T-helper 1 cell treated with Interleukin-12 subunit alpha and Interleukin-12 subunit beta and Interleukin-4 antibody, amounts not matched to agents 30 ng/mL and 1 ng/mL, for 36 hours (primary cell): ENCODE results near the gene HEYL. TPM values are rescaled to one million over a fixed set of nuclear protein-coding genes. Genes with fewer than 3 reads are reported as not detected.
"Not testable (repeated sequence)": the region's sequence is repeated elsewhere in the genome, so short reads cannot be mapped to it uniquely, and the experiment has no call there.

Experiments
- intact Hi-C: fragments of 100-400 bp; cut with micrococcal nuclease; formaldehyde crosslinking; loops from one replicate; pipeline ENCODE4 v1.15.1; 2024
- total RNA-seq: library from RNA; stranded (reverse); gene quantifications from 2 replicates; pipeline ENCODE4 v1.2.3, GENCODE V29; 2022

Gene HEYL
- total RNA-seq, 1 donor from 2014 or later, result not detected

DNA sequence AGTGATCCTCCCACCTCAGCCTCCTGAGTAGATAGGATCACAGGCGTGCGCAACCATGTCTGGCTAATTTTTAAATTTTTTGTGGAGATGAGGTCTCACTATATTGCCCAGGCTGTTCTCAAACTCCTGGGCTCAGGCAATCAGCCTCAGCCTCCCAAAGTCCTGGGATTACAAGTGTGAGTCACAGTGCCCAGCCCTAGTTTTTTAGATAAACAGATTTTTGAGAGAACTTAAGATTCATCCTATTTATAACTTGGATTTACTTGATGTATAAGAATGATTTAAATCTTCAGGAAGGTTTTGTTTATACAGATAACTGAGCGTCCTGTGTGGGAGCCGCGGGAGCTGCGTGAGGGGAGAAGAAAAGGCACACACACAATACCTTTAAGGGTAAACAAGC, 26.2 kb downstream of the HEYL start:
- intact Hi-C loops, result no loop called here

DNA sequence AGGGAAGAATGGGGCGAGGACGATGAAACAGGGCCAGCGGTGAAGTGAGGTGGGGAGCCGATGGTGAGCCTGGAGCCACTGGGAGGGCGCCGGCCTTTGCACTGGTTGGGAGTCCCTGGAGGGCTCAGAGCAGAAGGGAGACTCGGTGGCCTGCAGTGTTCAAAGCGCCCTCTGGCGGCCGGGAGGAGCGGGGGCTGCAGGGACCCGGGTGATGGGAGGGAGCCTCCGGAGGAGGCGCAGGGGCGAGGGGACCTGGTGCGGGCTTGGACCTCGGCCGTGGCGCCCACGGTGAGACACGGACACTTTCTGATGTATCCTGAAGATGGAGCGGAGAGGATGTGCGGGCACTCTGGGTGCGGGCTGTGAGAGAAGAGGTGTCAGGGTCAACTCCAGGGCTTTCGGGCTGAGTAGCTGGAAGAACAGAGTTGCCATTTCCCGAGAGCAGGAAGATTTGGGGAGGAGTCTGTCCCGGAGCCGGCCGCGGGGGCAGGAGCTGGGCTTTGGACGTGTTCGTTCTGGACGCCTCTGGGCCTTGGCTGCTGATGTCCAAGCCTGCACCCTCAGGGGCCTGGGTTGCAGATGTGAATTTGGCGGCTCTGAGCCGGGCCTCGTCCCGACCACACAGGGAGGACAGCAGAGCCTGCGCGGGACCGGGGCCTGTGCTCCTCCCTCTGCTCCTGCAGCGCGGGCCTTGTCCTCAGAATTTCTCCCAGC, 29.7 kb downstream of the HEYL start:
- intact Hi-C loops, result loop anchor here (5.0 kb wide), 1 partner anchor 507 kb away; no protein-coding TSS in a partner anchor

DNA sequence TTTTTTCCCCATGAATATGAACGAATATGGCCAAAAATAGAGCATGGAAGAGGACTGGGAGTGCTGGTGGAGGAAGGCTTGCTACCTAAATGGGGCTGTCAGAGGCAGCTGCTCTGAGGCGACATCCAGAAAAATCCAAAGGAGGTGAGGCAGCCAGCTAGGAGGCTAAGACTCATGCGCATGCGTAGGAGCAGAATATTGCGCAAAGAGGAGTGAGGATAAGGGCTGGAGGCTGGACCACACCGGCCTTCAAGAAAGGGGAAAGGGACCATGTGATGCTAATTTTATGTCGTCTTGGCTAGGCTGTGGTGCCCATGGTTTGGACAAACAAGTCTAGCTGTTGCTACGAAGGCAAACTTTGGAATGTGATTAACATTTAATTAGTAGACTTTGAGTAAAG, 30.5 kb downstream of the HEYL start:
- intact Hi-C loops, result loop anchor here (5.0 kb wide), 1 partner anchor 507 kb away; no protein-coding TSS in a partner anchor

DNA sequence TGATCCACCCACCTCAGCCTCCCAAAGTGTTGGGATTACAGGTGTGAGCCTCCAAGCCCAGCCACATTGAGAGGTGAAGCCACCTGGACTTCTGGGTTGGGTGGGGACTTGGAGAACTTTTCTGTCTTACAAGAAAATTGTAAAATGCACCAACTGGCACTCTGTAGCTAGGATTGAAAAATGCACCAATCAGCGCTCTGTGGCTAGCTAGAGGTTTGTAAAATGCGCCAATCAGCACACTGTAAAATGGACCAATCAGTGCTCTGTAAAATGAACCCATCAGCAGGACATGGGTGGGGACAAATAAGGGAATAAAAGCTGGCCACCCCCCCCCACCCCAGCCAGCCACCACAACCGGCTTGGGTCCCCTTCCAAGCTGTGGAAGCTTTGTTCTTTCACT, 35.8 kb downstream of the HEYL start:
- intact Hi-C loops, result not testable (repeated sequence)

DNA sequence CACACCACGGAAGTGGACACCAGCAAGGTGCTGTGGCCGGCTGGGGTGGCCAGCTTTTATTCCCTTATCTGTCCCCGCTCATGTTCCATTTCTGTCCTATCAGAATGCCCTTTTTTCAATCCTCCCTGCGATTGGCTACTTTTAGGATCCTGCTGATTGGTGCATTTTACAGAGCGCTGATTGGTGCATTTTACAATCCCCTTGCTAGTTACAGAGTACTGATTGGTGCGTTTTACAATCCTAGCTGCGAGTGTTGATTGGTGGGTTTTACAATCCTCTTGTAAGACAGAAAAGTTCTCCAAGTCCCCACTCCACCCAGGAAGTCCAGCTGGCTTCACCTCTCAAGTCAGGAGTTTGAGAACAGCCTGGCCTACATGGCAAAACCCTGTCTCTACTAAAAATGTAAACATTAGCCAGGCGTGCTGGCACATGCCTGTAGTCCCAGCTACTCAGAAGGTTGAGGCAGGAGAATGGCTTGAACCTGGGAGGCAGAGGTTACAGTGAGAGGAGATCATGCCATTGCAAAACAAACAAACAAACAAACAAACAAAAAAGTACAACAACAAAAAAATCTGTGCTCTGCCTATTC, 37.7 kb downstream of the HEYL start:
- intact Hi-C loops, result not testable (repeated sequence)

DNA sequence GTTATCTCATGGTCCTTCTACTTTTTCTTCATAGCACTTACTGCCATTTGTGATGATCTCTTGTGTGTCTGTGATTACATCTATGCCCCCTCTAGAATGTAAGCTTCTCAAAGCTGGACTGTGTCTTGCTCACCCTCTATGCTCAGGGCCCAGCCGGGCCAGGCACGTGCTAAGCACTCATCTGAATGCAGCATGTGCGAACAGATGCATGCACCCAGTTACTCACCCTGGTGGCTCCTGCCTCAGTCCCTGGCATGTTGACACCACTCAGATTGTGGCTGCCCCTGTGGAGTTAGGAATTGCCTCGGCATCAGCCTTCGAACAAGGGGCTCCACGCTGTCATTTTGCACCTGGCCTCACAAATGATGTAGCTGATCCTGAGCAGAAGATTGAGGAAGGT, 43.3 kb downstream of the HEYL start:
- intact Hi-C loops, result no loop called here

DNA sequence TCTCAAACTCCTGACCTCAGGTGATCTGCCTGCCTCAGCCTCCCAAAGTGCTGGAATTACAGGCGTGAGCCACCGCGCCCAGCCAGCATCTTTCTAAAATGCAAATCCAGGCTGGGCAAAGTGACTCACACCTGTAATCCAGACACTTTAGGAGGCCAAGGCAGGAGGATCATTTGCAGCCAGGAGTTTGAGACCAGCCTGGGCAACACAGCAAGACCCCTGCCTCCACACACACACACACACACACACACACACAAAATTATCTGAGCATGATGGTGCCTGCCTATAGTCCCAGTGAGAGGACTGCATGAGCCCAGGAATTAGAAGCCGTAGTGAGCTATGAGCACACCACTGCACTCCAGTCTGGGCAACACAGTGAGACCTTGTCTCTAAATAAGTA, 46.1 kb downstream of the HEYL start:
- intact Hi-C loops, result no loop called here

DNA sequence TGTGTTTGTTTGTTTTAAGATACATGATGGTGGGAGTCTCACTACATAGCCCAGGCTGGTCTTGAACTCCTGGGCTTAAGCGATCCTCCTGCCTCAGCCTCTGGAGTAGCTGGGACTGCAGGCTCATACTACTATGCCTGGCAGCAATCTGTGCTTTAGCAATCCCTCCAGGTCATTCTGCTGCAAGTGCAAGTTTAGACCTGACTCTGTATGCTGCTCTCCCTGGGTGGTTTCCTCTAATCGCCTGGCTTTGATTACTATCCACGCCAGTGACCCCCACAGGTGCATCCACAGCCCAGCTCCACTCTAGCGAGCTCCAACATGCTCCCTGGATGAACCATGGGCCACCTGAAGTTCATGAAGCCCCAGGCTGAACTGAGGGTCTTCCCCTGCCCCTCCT, 47.4 kb downstream of the HEYL start:
- intact Hi-C loops, result no loop called here

DNA sequence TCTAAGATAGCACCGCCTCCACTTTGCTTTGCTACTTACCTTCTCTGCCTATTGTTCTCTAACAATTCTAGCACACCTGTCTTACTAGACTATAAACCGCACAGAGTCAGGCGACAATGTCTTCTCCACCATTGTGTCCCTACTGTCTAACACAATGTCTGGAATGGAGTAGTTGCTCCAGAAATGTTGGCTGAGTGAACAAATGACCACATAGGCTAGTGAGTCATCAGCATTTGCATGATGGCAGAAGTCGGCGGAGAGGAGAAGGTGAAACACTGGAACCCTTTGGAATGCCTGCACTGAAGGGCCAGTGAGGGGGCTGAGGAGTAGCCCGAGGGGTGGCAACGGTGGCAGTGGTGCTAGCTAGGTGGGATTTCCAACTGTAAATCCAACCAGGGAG, 48.9 kb downstream of the HEYL start:
- intact Hi-C loops, result no loop called here

DNA sequence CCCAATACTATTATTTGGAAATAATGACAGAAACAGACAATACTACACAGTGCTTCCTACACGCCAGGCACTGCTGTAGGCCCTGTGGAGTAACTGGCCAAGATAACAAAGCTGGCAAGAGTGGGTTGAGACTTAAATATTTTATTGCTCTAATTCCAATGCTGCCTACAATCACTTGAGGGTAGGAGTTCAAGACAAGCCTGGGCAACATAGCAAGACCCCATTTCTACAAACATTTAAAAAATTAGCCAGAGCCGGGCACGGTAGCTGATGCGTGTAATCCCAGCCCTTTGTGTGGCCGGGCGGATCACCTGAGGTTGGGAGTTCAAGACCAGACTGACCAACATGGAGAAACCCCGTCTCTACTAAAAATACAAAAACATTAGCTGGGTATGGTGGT, 53.5 kb downstream of the HEYL start:
- intact Hi-C loops, result no loop called here

DNA sequence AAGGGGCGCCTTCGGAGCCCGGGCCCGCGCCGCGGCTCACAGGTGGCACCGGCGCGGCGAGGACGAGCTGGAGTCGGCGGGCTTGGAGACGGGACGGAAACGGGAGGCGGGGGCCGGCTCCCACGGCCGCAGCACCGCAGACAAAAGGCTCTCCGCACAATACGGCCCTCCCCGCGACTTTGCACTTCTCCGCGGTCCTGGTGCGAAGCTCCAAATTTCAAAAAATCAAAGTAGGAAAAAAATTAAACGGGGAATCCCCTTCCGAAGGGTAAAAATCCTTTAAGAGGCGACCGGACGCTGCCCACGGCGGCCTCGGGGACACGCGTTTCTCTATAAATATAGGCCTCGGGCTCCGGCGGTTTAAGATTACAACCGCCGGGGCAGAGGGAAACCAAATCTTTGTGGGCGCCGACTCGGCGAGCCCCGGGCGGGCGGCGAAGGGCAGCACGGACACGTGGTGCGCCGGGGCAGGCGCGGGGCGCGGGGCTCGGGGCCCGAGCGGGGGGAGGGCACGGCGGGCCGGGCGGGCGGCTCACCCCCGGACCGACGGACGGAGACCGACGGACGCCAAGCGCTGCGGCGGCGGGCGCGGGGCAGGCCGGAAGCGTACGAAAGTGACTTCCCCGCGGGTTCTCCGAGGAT, 63.3 kb downstream of the HEYL start:
- intact Hi-C loops, result loop anchor here (1.0 to 10.0 kb wide), 3 partner anchors 31 to 703 kb away; partner anchors contain the start of gene MYCBP

DNA sequence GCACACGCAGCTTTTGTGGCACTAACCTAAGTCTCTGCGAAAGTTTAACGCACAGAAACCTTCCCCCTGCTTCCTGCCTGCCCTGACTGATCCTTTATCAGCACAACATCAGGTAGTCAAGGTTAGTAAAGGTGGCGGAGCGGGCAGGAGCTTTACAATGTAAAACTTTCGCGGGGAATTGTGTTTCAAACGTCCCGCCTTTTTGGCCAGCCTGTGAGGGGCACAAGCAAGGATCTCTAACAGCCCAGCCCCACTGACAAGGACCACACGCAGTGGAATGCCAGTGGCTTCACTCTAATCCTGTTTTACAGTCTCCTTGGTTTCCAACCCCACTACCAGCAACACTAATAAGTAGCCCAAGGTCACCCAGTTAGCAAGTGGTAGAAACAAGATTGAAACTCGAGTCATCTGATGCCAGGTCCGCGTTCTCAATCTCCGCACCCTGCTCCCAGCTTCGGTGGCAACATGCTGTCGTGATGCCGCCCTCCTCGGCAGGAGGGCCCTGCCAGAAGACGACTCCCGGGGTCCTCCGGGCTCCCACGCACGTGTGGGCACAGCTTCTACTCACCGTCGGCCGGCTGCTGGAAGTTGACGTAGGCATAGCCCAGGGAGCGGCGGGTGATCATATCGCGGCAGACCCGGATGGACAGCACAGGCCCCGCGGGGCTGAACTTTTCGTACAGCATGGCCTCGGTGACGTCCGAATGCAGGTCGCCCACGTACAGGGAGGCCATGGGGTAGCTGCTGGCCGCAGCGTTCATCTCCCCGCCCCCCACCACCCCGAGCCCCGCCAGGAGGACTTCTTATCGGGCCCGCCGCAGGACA, 64.0 kb downstream of the HEYL start:
- intact Hi-C loops, result loop anchor here (1.0 to 10.0 kb wide), 5 partner anchors 16 to 702 kb away; partner anchors contain the start of gene MYCBP

DNA sequence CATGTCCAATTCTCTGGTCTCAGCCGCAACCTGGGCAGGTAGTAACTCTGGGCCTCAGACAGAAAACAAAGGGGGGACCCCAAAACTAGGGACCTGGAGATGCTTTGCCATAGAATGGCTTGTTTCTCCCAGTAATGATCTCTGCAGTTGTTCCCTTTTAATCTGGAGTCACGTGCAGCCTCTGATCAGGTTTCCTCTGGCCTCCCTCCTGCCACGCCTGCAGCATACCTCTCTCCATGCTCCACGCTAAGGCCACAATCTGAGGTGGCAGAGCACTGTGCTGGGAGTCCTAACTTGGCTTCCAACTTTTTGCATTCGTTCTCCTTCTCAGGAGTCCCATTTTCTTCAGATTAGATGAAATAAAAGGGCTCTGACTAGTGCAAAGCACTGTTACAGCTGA, 64.8 kb downstream of the HEYL start:
- intact Hi-C loops, result loop anchor here (1.0 to 10.0 kb wide), 3 partner anchors 15 to 390 kb away; no protein-coding TSS in a partner anchor

Other genes with a start within 250 kb of the HEYL start
- 0.17 TPM in 1 of 2 replicates, not detected in the other for gene BMP8A, start 148.0 kb downstream of the HEYL start, total RNA-seq
- gene PABPC4, start 62.9 kb downstream of the HEYL start, total RNA-seq, result 168 and 169 TPM in 2 replicates
- 0.56 and 1.1 TPM in 2 replicates for gene NT5C1A, start 32.5 kb upstream of the HEYL start, total RNA-seq
- 3.0 and 3.1 TPM in 2 replicates for gene HPCAL4, start 51.8 kb upstream of the HEYL start, total RNA-seq
- 61.3 and 61.5 TPM in 2 replicates for gene PPIE, start 99.2 kb upstream of the HEYL start, total RNA-seq
- gene OXCT2, start 131.7 kb upstream of the HEYL start, total RNA-seq, result 0.22 TPM in 1 of 2 replicates, not detected in the other
- gene BMP8B, start 149.2 kb upstream of the HEYL start, total RNA-seq, result 0.12 and 0.22 TPM in 2 replicates
- gene TRIT1, start 243.9 kb upstream of the HEYL start, total RNA-seq, result 16.7 and 20.1 TPM in 2 replicates